HG02642 (cell line): Measurements from ENCODE around the gene MBD4.
"Not testable (repeated sequence)": the region's sequence is repeated elsewhere in the genome, so short reads cannot be mapped to it uniquely, and the experiment has no call there.

Source experiments
- ATAC-seq: cut with Tn5 transposase; IDR thresholded peaks from one replicate; pipeline ENCODE4 v1.9.1; 2021; ENCODE audit warnings: mild to moderate bottlenecking; ENCODE audit not compliant: unreplicated experiment, poor library complexity

Gene MBD4

GRCh38 chr3:129387487-129387886 lies 52.3 kb downstream of the MBD4 start:
- ATAC-seq = no peak

- ATAC-seq = no peak
Measured at GRCh38 chr3:129386984-129387383, 52.8 kb downstream of the MBD4 start.

- not testable (repeated sequence) for ATAC-seq
Measured at GRCh38 chr3:129385507-129385906, 54.2 kb downstream of the MBD4 start.

DNA sequence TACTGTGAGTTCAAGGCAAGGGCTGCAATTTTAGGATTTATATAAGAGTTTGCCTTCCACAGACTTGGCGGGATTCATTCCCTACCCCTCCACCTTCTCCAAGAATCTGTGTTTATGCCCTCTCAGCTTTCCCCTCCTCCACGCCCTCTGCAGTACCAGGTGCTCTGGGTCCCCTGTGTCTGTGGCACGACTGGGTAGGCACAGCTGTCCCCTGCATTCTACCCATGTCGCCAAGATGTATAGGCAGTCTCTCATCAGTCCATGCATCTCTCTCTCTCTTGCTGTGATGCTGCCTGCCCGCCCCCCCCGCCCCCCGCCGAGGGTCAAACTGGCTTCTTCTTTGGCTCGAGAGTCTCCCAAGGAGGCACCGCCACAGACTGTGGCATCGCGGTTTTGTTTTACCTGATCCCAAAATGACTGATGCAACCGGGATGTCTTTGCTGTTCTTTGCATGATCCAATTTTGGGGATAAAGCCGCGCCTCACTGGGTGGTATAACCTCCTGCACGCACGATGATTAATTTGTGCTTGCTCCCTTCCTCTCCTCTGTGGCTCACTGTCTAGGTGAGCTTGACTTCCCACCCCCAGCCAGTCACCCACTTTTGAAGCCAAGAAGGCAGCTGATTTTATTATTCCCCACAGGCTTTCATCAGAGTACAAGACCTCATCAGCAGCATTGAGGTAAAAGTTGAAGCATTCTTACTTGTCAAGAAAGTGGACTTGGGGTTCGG lies 55.0 kb downstream of the MBD4 start:
- no peak for ATAC-seq

DNA sequence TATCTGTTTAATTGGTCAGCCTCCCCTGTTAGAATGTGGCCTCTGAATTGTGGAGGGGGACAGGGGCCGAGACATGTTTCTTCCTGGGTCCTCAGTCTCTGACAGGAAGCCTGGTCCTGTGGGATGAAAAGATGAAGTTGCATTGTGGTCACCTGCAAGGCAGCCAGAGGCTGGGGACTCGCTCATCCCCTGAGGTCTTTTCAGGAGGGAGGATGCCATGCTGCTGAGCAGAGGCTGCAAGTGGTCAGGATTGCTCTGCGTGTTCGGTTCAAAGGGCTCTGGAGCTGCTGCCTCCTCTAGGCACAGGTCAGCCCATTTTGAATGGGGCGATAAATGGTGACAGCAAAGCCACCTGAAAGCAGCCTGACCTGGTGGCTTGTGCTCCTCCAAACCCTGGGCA lies 55.6 kb downstream of the MBD4 start:
- ATAC-seq = not testable (repeated sequence)

GRCh38 chr3:129383292-129383860 lies 56.4 kb downstream of the MBD4 start:
- peak; percentile 79 for ATAC-seq

DNA sequence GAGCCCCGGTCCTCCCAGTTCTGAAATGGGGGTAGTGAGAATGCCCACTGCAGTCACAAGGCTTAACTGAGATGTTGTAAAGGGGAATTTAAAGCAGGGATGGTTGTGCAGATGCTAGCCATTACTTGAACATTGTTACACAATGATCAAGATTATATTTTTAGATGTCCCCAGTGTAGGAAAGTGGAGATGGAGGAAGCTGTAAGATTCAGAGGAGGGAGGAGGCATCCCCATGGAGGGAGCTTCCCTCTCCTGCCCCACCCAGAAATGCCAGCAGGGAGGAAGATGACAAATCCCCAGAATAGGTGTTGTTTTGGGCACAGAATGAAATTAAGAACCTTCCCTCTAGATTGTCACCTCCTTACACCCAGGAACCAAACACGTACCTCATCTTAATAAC lies 57.4 kb downstream of the MBD4 start:
- ATAC-seq = no peak
